Hematopoietic multipotent progenitor cell treated with erythropoietin and hydrocortisone succinate and interleukin-3 and kit ligand, for 6 days (in vitro differentiated cells): ENCODE data around the gene KRT79.
"Not testable (repeated sequence)": the region's sequence is repeated elsewhere in the genome, so short reads cannot be mapped to it uniquely, and the experiment has no call there.

Source experiments
- DNase-seq: peaks from one replicate; pipeline ENCODE4 v3.0.0-alpha.2; 2015

KRT79 gene

GRCh38 chr12:52801773-52802172 lies 32.3 kb downstream of the KRT79 start:
- DNase-seq: no peak

- DNase-seq: no peak
These were observed 33.7 kb downstream of the KRT79 start for GRCh38 chr12:52800259-52800917.

- no peak for DNase-seq
These were observed 34.5 kb downstream of the KRT79 start for GRCh38 chr12:52799505-52800211.

GRCh38 chr12:52798671-52799504 lies 35.2 kb downstream of the KRT79 start:
- DNase-seq: no peak

- peak; percentile 52 for DNase-seq
These were observed 36.0 kb downstream of the KRT79 start for GRCh38 chr12:52798003-52798670.

- no peak for DNase-seq
These were observed 36.6 kb downstream of the KRT79 start for GRCh38 chr12:52797529-52797894.

GRCh38 chr12:52796839-52797528 lies 37.1 kb downstream of the KRT79 start:
- peak; percentile 97 for DNase-seq

- no peak for DNase-seq
These were observed 37.7 kb downstream of the KRT79 start for GRCh38 chr12:52796429-52796794.

- no peak for DNase-seq
These were observed 38.2 kb downstream of the KRT79 start, which contains the start of gene KRT3 for GRCh38 chr12:52795694-52796428. TSS of gene KRT3 (minus strand) at chr12:52796117. CDS start at chr12:52796042, 75 bp downstream.

GRCh38 chr12:52795332-52795674 lies 38.8 kb downstream of the KRT79 start:
- DNase-seq: not testable (repeated sequence)

GRCh38 chr12:52794479-52795331 lies 39.4 kb downstream of the KRT79 start:
- DNase-seq: peak; percentile 24

GRCh38 chr12:52792185-52793029 lies 41.7 kb downstream of the KRT79 start:
- DNase-seq: peak; percentile 17

- no peak for DNase-seq
These were observed 42.6 kb downstream of the KRT79 start for GRCh38 chr12:52791271-52792184.

GRCh38 chr12:52790427-52791270 lies 43.5 kb downstream of the KRT79 start:
- DNase-seq: no peak

- DNase-seq: peak; percentile 48
These were observed 44.3 kb downstream of the KRT79 start for GRCh38 chr12:52789637-52790426.

GRCh38 chr12:52788876-52789636 lies 45.1 kb downstream of the KRT79 start:
- no peak for DNase-seq
